HG02610 (cell line): ENCODE measurements around the gene ZBTB20.

Experiments
- ATAC-seq: cut with Tn5 transposase; IDR thresholded peaks from one replicate; pipeline ENCODE4 v1.9.1; 2021; ENCODE audit warnings: mild to moderate bottlenecking, moderate library complexity; ENCODE audit not compliant: unreplicated experiment

ZBTB20 gene

GRCh38 chr3:115038817-115039216, 108.3 kb downstream of the ZBTB20 start:
- ATAC-seq, result no peak

- ATAC-seq, result no peak
Measured at GRCh38 chr3:115022835-115023398, 124.2 kb downstream of the ZBTB20 start.

GRCh38 chr3:115022199-115022598, 124.9 kb downstream of the ZBTB20 start:
- no peak for ATAC-seq

- ATAC-seq, result no peak
Measured at GRCh38 chr3:115021061-115021460, 126.0 kb downstream of the ZBTB20 start.

GRCh38 chr3:115019900-115020299, 127.2 kb downstream of the ZBTB20 start:
- no peak for ATAC-seq

GRCh38 chr3:115018694-115019093, 128.4 kb downstream of the ZBTB20 start:
- no peak for ATAC-seq

- ATAC-seq, result no peak
Measured at GRCh38 chr3:115007966-115008365, 139.1 kb downstream of the ZBTB20 start.

GRCh38 chr3:115004201-115005140, 142.6 kb downstream of the ZBTB20 start:
- no peak for ATAC-seq

- ATAC-seq, result no peak
Measured at GRCh38 chr3:114998971-114999579, 148.0 kb downstream of the ZBTB20 start.

GRCh38 chr3:114994554-114995341, 152.3 kb downstream of the ZBTB20 start:
- no peak for ATAC-seq

- no peak for ATAC-seq
Measured at GRCh38 chr3:114985776-114986175, 161.3 kb downstream of the ZBTB20 start.

- no peak for ATAC-seq
Measured at GRCh38 chr3:114983248-114983647, 163.8 kb downstream of the ZBTB20 start.

GRCh38 chr3:114974387-114974786, 172.7 kb downstream of the ZBTB20 start:
- ATAC-seq, result peak; percentile 95

- ATAC-seq, result no peak
Measured at GRCh38 chr3:114973536-114973935, 173.6 kb downstream of the ZBTB20 start.

GRCh38 chr3:114967168-114967567, 179.9 kb downstream of the ZBTB20 start:
- ATAC-seq, result no peak

GRCh38 chr3:114962189-114962588, 184.9 kb downstream of the ZBTB20 start:
- ATAC-seq, result no peak

GRCh38 chr3:114958930-114959329, 188.2 kb downstream of the ZBTB20 start:
- no peak for ATAC-seq

GRCh38 chr3:114953800-114954199, 193.3 kb downstream of the ZBTB20 start:
- ATAC-seq, result no peak

GRCh38 chr3:114953215-114953799, 193.8 kb downstream of the ZBTB20 start:
- ATAC-seq, result no peak

GRCh38 chr3:114942773-114943172, 204.3 kb downstream of the ZBTB20 start:
- ATAC-seq, result no peak
